Neural cell (in vitro differentiated cells): ENCODE results near the gene MYOCD. TPM values are rescaled to one million over a fixed set of nuclear protein-coding genes. Genes with fewer than 3 reads are reported as not detected.

Source experiments
- H2AFZ ChIP-seq: fragments of 200-600, 300-800 bp; sonication (generic), shearing (Covaris generic); 2 replicates; pipeline ENCODE4 v1.6.0; 2014; ENCODE audit warnings: low read depth, mild to moderate bottlenecking, antibody characterized with exemption, low read length, moderate library complexity
- H3F3A ChIP-seq: fragments of 200-600 bp; shearing (Covaris generic); 2 replicates; pipeline ENCODE4 v1.6.1; 2016; ENCODE audit warnings: mild to moderate bottlenecking, moderate library complexity, mixed read lengths, antibody characterized with exemption, low read length; ENCODE audit not compliant: insufficient read depth, poor library complexity, severe bottlenecking
- H3K27ac ChIP-seq: fragments of 200-600, 300-800 bp; sonication (generic), shearing (Covaris generic); 2 replicates; pipeline ENCODE4 v1.5.1; 2014; ENCODE audit warnings: mild to moderate bottlenecking, low read length, moderate library complexity
- H3K27me3 ChIP-seq: fragments of 300-800, 200-600 bp; sonication (generic), shearing (Covaris generic); 2 replicates; pipeline ENCODE4 v1.6.0; 2014; ENCODE audit warnings: mild to moderate bottlenecking, low read depth, low read length, moderate library complexity; ENCODE audit not compliant: insufficient read depth
- H3K36me3 ChIP-seq: fragments of 300-800, 200-600 bp; sonication (generic), shearing (Covaris generic); 2 replicates; pipeline ENCODE4 v1.5.1; 2014; ENCODE audit warnings: mild to moderate bottlenecking, antibody characterized with exemption, low read length, moderate library complexity; ENCODE audit not compliant: insufficient read depth
- H3K4me2 ChIP-seq: fragments of 300-800, 200-600 bp; sonication (generic), shearing (Covaris generic); 2 replicates; pipeline ENCODE4 v1.6.0; 2014; ENCODE audit warnings: mild to moderate bottlenecking, low read length
- H3K4me3 ChIP-seq: fragments of 300-800, 200-600 bp; sonication (generic), shearing (Covaris generic); 2 replicates; pipeline ENCODE4 v1.5.1; 2014; ENCODE audit warnings: mild to moderate bottlenecking, low read length, moderate library complexity
- H3K79me2 ChIP-seq: fragments of 200-600 bp; shearing (Covaris generic); replicated peaks from 2 replicates; pipeline ENCODE4 v1.6.0; 2014; ENCODE audit warnings: mild to moderate bottlenecking, low read length, moderate library complexity; ENCODE audit not compliant: insufficient read depth
- H3K9ac ChIP-seq: fragments of 300-800, 200-600 bp; sonication (generic), shearing (Covaris generic); 2 replicates; pipeline ENCODE4 v1.6.1; 2016; ENCODE audit warnings: mild to moderate bottlenecking, low read length, mixed read lengths
- H3K9me2 ChIP-seq: fragments of 200-600 bp; shearing (Covaris generic); 2 replicates; pipeline ENCODE4 v1.6.1; 2016; ENCODE audit warnings: mild to moderate bottlenecking, low read length, mixed read lengths; ENCODE audit not compliant: insufficient read depth
- H3K9me3 ChIP-seq: fragments of 200-600, 300-800 bp; sonication (generic), shearing (Covaris generic); 2 replicates; pipeline ENCODE4 v1.6.1; 2016; ENCODE audit warnings: mild to moderate bottlenecking, mixed run types, low read length, moderate library complexity, mixed read lengths
- H4K20me1 ChIP-seq: fragments of 200-600 bp; shearing (Covaris generic); 2 replicates; pipeline ENCODE4 v1.6.1; 2016; ENCODE audit warnings: mild to moderate bottlenecking, mixed run types; ENCODE audit not compliant: insufficient read depth
- EP300 ChIP-seq: fragments of 450-650 bp; conservative IDR thresholded peaks from 2 replicates; pipeline ENCODE4 v1.6.1; 2014; ENCODE audit warnings: antibody characterized with exemption, mild to moderate bottlenecking, moderate library complexity; ENCODE audit not compliant: poor library complexity, severe bottlenecking
- EZH2 ChIP-seq: fragments of 200-600, 300-800 bp; shearing (Covaris generic), sonication (generic); IDR thresholded peaks from 2 replicates; pipeline ENCODE4 v1.6.1; 2014; ENCODE audit warnings: antibody characterized with exemption, low read length, borderline replicate concordance, mild to moderate bottlenecking; ENCODE audit not compliant: insufficient read depth, poor library complexity, severe bottlenecking
- MXI1 ChIP-seq: fragments of 450-650 bp; conservative IDR thresholded peaks from 2 replicates; pipeline ENCODE4 v1.6.1; 2014; ENCODE audit warnings: antibody characterized with exemption, mild to moderate bottlenecking; ENCODE audit not compliant: poor library complexity, severe bottlenecking
- POLR2AphosphoS5 ChIP-seq: IDR thresholded peaks from 2 replicates; pipeline ENCODE4 v1.6.1; 2012
- RAD21 ChIP-seq: fragments of 450-650 bp; conservative IDR thresholded peaks from 2 replicates; pipeline ENCODE4 v1.6.1; 2014; ENCODE audit warnings: antibody characterized with exemption, mild to moderate bottlenecking, moderate library complexity
- SMC3 ChIP-seq: fragments of 450-650 bp; conservative IDR thresholded peaks from 2 replicates; pipeline ENCODE4 v1.6.1; 2014; ENCODE audit warnings: antibody characterized with exemption, mild to moderate bottlenecking, moderate library complexity; ENCODE audit not compliant: poor library complexity
- TAF1 ChIP-seq: IDR thresholded peaks from 2 replicates; pipeline ENCODE4 v1.6.1; 2012; ENCODE audit warnings: low read depth
- polyA plus RNA-seq: library from polyadenylated mRNA; depleted of rRNA; stranded (reverse); fragments of >200 nt; gene quantifications from 2 replicates; pipeline ENCODE4 v1.2.3, GENCODE V29; 2014
- TF ChIP-seq, protein P1 (sequence below): fragments of 450-650 bp; IDR thresholded peaks from 2 replicates; pipeline ENCODE4 v1.5.1; 2014; ENCODE audit warnings: antibody characterized with exemption, mild to moderate bottlenecking, moderate library complexity; ENCODE audit not compliant: poor library complexity, severe bottlenecking
- TF ChIP-seq, protein P2 (sequence below): IDR thresholded peaks from 2 replicates; pipeline ENCODE4 v1.6.1; 2012; ENCODE audit warnings: borderline replicate concordance

Gene MYOCD
- polyA plus RNA-seq, 1 donor from 2014 or later = not detected

DNA sequence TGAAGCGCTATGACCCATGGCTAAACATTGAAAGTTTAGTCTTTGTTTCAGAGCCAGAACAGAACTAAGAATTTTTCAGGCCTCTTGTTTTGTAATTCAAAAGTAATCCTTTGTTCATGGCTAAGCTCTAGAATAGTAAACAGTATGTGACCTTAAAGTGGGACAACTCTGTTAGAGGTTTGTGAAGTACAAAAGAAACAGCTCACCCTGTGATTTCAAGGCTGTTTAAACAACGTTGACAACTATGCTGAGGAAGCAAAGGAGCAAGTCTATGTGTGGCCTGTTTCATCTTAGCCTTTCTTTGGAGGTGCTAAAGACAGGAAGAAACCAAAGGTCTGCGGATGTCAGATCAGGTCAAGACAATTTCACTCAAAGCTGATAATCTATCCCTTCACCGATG is 40.4 kb downstream of the MYOCD start:
- TF ChIP-seq POLR2AphosphoS5 (no peak), EZH2 (no peak), RAD21 (no peak), MXI1 (no peak), EP300 (no peak), SMC3 (no peak), TAF1 (no peak)
- TF ChIP-seq, protein P1, sequence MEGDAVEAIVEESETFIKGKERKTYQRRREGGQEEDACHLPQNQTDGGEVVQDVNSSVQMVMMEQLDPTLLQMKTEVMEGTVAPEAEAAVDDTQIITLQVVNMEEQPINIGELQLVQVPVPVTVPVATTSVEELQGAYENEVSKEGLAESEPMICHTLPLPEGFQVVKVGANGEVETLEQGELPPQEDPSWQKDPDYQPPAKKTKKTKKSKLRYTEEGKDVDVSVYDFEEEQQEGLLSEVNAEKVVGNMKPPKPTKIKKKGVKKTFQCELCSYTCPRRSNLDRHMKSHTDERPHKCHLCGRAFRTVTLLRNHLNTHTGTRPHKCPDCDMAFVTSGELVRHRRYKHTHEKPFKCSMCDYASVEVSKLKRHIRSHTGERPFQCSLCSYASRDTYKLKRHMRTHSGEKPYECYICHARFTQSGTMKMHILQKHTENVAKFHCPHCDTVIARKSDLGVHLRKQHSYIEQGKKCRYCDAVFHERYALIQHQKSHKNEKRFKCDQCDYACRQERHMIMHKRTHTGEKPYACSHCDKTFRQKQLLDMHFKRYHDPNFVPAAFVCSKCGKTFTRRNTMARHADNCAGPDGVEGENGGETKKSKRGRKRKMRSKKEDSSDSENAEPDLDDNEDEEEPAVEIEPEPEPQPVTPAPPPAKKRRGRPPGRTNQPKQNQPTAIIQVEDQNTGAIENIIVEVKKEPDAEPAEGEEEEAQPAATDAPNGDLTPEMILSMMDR = no peak
- TF ChIP-seq, protein P2, sequence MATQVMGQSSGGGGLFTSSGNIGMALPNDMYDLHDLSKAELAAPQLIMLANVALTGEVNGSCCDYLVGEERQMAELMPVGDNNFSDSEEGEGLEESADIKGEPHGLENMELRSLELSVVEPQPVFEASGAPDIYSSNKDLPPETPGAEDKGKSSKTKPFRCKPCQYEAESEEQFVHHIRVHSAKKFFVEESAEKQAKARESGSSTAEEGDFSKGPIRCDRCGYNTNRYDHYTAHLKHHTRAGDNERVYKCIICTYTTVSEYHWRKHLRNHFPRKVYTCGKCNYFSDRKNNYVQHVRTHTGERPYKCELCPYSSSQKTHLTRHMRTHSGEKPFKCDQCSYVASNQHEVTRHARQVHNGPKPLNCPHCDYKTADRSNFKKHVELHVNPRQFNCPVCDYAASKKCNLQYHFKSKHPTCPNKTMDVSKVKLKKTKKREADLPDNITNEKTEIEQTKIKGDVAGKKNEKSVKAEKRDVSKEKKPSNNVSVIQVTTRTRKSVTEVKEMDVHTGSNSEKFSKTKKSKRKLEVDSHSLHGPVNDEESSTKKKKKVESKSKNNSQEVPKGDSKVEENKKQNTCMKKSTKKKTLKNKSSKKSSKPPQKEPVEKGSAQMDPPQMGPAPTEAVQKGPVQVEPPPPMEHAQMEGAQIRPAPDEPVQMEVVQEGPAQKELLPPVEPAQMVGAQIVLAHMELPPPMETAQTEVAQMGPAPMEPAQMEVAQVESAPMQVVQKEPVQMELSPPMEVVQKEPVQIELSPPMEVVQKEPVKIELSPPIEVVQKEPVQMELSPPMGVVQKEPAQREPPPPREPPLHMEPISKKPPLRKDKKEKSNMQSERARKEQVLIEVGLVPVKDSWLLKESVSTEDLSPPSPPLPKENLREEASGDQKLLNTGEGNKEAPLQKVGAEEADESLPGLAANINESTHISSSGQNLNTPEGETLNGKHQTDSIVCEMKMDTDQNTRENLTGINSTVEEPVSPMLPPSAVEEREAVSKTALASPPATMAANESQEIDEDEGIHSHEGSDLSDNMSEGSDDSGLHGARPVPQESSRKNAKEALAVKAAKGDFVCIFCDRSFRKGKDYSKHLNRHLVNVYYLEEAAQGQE = no peak
- no peaks in the 10 kb centered on the region for H4K20me1 ChIP-seq
- no peaks in the 10 kb centered on the region for H3K9me3 ChIP-seq
- H3K27me3 ChIP-seq = no peaks in the 10 kb centered on the region
- H2AFZ ChIP-seq = no peak overlapping the region
- no peak overlapping the region for H3K27ac ChIP-seq
- H3K4me2 ChIP-seq = no peak overlapping the region
- no peaks in the 10 kb centered on the region for H3F3A ChIP-seq
- H3K4me3 ChIP-seq = no peak overlapping the region
- H3K9me2 ChIP-seq = no peaks in the 10 kb centered on the region
- H3K36me3 ChIP-seq = no peaks in the 10 kb centered on the region
- no peak overlapping the region for H3K9ac ChIP-seq
- H3K79me2 ChIP-seq = no peaks in the 10 kb centered on the region

DNA sequence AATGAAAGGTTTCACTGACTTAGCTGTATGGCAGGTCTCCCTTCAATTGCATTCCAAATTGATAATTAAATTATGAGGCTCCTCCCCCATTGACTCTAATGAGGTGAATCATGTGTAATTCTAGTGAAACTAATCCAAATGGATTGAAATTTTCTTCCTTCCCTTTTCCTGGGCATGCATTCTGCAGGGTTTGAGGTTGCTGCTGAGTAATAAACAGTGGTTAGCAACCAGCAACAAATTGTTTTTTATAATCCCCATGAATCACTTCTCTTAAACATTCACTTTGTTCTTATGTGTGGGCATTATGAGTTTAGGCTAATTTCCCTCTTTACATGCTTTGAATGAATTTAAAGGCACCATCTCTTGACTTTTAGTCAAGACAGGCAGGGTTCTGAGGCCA is 43.4 kb downstream of the MYOCD start:
- Histone ChIP-seq H3K79me2 (no peaks in the 10 kb centered on the region), H3K4me2 (no peak overlapping the region)
- TF ChIP-seq EZH2 (no peak), SMC3 (no peak), EP300 (no peak), POLR2AphosphoS5 (no peak), RAD21 (no peak), MXI1 (no peak), TAF1 (no peak)
- TF ChIP-seq, protein P1 = no peak
- TF ChIP-seq, protein P2 = no peak

More for the DNA sequence above, 43.4 kb downstream of the MYOCD start:
- H3K36me3 ChIP-seq = no peaks in the 10 kb centered on the region
- H3K27me3 ChIP-seq = no peaks in the 10 kb centered on the region
- no peaks in the 10 kb centered on the region for H3K9me2 ChIP-seq
- no peak overlapping the region for H3K9ac ChIP-seq
- no peak overlapping the region for H3K27ac ChIP-seq
- H3K9me3 ChIP-seq = no peaks in the 10 kb centered on the region
- no peaks in the 10 kb centered on the region for H4K20me1 ChIP-seq
- H3F3A ChIP-seq = no peaks in the 10 kb centered on the region
- no peak overlapping the region for H3K4me3 ChIP-seq
- no peak overlapping the region for H2AFZ ChIP-seq
